ENCODE measurements around the gene ADGRD1. TPM values are rescaled to one million over a fixed set of nuclear protein-coding genes. Genes with fewer than 3 reads are reported as not detected.

The ADGRD1 gene
- total and polyA plus RNA-seq, 2 of the 8 experiments (the other 6 are each of a cell fraction or from before 2014, with no cell fraction given) = 0.36 to 0.48 TPM

DNA sequence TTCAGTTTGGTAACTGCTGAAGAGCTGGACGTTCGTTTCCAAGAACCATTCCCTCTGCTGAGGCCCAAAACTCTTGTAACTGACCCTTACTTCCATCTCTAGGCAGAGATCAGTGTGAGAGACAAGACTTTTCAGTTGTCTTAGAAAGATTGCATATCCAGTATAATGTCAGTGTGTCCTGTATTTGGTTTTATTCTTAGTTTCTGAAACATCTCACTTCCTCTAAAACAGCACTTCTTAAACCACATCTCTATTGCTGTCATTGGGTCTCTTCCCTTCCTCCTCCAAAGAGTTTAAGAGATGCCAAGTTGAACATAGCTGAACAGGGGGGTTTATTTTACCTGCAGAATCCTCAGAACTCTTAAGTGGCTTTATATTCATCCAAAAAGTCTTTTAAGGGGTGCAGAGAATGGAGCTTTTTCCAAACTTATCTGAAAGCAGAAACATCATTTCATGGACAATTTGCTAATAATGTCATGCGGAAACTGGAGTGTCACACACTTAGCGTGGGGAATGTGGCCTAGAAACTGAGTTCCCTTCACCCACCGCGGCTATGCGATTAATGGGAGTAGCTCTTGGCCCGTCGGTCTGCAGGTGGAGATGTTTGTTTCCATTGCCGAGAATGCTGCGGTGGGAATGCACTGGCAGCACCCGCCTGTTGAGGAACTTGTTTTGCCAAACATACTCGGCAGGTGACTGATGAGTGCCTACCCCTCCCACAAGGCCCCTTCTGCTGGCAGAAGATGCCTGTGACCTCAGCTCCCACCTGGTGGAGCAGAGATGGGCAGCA lies 148.2 kb downstream of the ADGRD1 start:
- TF ChIP-seq MAFK (IDR thresholded peaks at IDR 0.05; ENCODE audit: low read depth, low read length) (no peak), SP2 (IDR thresholded peaks at IDR 0.05; ENCODE audit: low read length) (no peak), CTBP2 (IDR thresholded peaks at IDR 0.05; ENCODE audit: borderline replicate concordance, insufficient read depth, insufficient read length, low read length) (no peak), POLR2AphosphoS5 (IDR thresholded peaks at IDR 0.05; ENCODE audit: low read depth, low read length) (no peak), SRF (IDR thresholded peaks at IDR 0.05; ENCODE audit: low read depth, low read length) (no peak)
- TF ChIP-seq, protein P1, sequence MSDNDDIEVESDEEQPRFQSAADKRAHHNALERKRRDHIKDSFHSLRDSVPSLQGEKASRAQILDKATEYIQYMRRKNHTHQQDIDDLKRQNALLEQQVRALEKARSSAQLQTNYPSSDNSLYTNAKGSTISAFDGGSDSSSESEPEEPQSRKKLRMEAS (IDR thresholded peaks at IDR 0.05) = no peak
- Histone ChIP-seq H4K20me1 (replicated peaks in 1 of 2; ENCODE audit: control insufficient read depth in 1 of 2, insufficient read depth in 2 of 2, low read length in 2 of 2) (no peaks in the 10 kb centered on the region), H3K27ac (ENCODE audit: low read depth, low read length) (no peak overlapping the region; the same call in 1 of the 2 replicates), H3K18ac (ENCODE audit: extremely low read depth, low read length) (no peak overlapping the region), H3K14ac (ENCODE audit: insufficient read length) (no peak overlapping the region), H3K79me2 (ENCODE audit: control insufficient read depth in 1 of 2, insufficient read depth in 2 of 2, low read length in 2 of 2) (no peaks in the 10 kb centered on the region), H4K5ac (ENCODE audit: insufficient read length, low read depth, low read length) (no peak overlapping the region), H3K36me3 (ENCODE audit: control insufficient read depth in 2 of 4, insufficient read depth in 4 of 4, low read length in 3 of 4) (no peaks in the 10 kb centered on the region; a peak in 1 of 8 replicates), H2BK120ac (replicated peaks; ENCODE audit: low read depth, low read length) (no peak overlapping the region), H2BK15ac (ENCODE audit: low read length) (no peak overlapping the region), H4K91ac (replicated peaks; ENCODE audit: insufficient read length, low read length) (no peak overlapping the region), H3K9me3 (ENCODE audit: insufficient read depth in 2 of 2, low read depth in 1 of 2, low read length in 1 of 2) (no peaks in the 10 kb centered on the region), H3K4me3 (ENCODE audit: extremely low read depth in 1 of 4, insufficient read depth in 2 of 4, low read depth in 3 of 4, low read length in 4 of 4) (no peak overlapping the region), H3K79me1 (ENCODE audit: low read depth, low read length) (no peaks in the 10 kb centered on the region), H2BK12ac (ENCODE audit: low read depth, low read length) (no peak overlapping the region), H4K8ac (ENCODE audit: extremely low read depth, insufficient read depth, low read length) (no peak overlapping the region), H2AK5ac (ENCODE audit: low read depth, low read length) (no peak overlapping the region), H2AFZ (ENCODE audit: low read length) (no peak overlapping the region), H3K4me2 (ENCODE audit: insufficient read depth in 1 of 2, low read depth in 2 of 2, low read length in 2 of 2) (no peak overlapping the region), H2BK20ac (ENCODE audit: low read length) (no peak overlapping the region), H3K23ac (ENCODE audit: insufficient read length) (no peak overlapping the region), H3K23me2 (ENCODE audit: low read depth, low read length) (peaks cover 8% of the 10 kb centered on the region), H3K56ac (replicated peaks; ENCODE audit: insufficient read length, low read depth, low read length) (no peak overlapping the region), H3K27me3 (replicated peaks in 1 of 4; ENCODE audit: control insufficient read depth in 3 of 4, extremely low read depth in 1 of 4, insufficient read depth in 3 of 4, low read length in 3 of 4) (no peaks in the 10 kb centered on the region), H3K9ac (replicated peaks in 1 of 4; ENCODE audit: extremely low read depth in 1 of 4, low read depth in 3 of 4, low read length in 3 of 4) (no peak overlapping the region), H3K4me1 (replicated peaks in 1 of 4; ENCODE audit: control insufficient read depth in 3 of 4, insufficient read depth in 4 of 4, low read length in 3 of 4) (no peaks in the 10 kb centered on the region; a peak in 1 of 7 replicates), H2BK5ac (ENCODE audit: low read depth, low read length) (no peak overlapping the region), H3K4ac (replicated peaks; ENCODE audit: insufficient read length, low read depth, low read length) (no peak overlapping the region)
- FAIRE-seq (no peak), DNase-seq (ENCODE audit: low read depth in 1 of 2, low spot score in 2 of 2) (no peak)
- 94% methylated on average over 13 of the region's 13 CpGs; no CpG with 5 or more reads in 1 of the 2 experiments for WGBS, 2 experiments (ENCODE audit: extremely low coverage in 1 of 2, insufficient coverage in 1 of 2, insufficient read length in 1 of 2, insufficient replicate concordance in 2 of 2, low coverage in 1 of 2, low lambda C conversion rate in 2 of 2, missing lambda C conversion rate in 1 of 2)
- ChIA-PET POLR2A (ENCODE audit: partially characterized antibody) (no interaction called here), CTCF (ENCODE audit: partially characterized antibody) (interaction anchor here (0.7 to 1.8 kb wide), 6 partner anchors 9 to 308 kb away, joined by 3 to 8 read pairs (median 4); no protein-coding TSS in a partner anchor)

Measured in H1 (cell line).